RPMI8226 (cell line): ENCODE results near the gene AFTPH.
A peak's percentile ranks its signal among the peaks of the same experiment; 100 is the strongest.

ENCODE experiments used
- DNase-seq: peaks from one replicate; pipeline ENCODE4 v3.0.0-alpha.2; 2015

The AFTPH gene

DNA sequence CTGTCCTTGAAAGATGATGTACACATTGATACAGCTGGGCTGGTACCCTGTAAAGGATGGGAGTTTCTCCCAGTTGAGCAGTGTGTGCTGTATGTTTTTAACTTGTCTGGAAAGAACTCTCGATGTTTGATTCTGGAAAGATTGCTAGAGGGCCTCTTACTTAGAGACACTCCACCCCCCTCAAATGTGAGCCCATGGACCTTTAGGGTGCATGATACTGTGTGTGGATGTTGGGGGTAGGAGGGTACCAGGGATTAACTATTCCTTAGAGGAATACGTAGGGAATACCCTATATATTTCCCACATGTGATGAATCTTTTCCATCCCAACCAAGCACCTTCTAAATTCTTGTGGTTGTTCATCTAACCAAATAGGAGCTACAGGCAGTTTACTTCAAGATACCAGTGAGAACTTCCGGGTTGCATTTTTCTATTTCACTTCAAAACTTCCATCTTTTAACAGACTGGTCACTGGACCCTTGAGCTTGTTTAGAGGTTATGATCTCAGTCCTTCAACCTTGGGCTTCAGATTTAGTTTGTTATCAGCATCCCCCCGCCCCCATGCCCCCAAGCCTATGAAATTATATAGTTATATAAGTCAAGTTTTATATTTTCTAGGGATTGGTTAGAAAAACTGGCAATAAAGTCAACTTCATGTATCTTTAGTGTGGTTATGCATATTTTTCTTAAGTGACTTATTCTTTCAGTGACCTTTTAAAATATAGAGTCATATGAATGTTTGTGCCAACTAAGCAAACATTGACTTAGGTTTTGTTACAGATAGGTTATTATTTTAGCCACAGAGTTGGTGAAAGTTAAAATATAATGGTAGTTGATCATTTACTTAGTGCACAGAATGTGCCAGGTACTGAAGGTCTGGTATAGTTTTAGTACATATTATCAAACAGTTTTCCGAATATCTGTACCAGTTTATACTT, 18.2 kb downstream of the AFTPH start:
- DNase-seq = no peak

DNA sequence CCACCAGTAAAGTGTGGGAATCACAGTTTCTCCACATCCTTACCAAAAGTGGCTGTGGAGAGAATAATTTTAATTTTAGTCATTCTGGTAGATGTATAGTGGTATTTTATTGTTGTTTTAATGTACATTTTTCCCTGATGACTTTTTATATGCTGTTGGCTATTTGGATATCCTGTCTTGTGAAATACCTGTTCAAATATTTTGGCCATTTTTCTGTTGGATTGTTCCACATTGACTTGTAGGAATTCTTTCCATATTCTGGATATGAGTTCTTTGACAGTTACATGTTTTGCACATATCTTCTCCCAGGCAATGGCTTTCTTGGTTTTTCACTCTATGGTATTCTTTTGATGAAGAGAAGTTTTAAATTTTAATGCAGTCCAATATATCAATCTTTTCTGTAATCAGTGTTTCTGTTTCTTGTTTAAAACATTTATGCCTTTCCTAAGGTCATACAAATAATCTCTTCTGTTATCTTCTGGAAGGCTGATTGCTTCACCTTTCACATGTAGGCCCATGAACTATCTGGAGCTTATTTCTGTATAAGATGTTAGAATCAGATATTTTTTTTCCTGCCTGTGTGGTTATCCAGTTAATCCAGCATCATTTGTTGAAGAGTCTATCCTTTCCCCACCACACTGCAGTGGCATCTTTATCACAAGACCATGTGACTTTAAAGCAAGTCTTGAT, 19.0 kb downstream of the AFTPH start:
- DNase-seq = no peak

DNA sequence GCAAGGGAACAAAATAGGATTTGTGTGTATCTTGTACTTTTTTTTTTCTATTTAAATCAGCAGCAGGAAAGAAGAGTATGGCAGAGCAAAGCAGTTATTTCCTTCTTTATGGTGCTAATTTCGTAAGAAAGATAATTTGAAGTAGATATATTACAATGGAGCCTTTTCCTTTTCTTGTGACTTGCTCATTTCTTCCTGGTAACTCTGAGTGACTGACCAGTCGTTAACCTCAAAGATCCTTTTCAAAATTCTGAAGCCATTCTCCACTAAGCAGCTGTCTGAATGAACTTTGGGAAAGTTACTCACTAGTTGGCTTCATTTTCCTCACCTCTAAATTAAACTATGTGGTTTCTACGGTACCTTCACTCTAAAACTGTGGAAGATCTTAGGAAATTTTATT, 24.6 kb downstream of the AFTPH start:
- no peak for DNase-seq

DNA sequence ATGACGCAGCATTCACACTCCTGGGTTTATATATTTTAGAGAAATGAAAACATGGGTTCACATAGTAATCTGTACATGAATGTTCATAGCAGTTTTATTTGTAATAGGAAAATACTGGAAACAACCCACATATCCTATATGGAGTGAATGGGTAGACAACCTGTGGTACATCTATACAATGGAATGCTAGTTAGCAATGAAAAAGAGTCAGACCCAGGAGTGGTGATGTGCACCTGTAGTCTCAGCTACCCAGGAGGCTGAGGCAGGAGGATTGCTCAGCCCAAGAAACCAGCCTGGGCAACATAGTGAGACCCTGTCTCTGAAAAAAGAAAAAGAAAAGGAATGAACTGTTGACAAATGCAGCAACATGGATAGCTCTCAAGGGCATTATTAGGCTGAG, 25.9 kb downstream of the AFTPH start:
- no peak for DNase-seq

DNA sequence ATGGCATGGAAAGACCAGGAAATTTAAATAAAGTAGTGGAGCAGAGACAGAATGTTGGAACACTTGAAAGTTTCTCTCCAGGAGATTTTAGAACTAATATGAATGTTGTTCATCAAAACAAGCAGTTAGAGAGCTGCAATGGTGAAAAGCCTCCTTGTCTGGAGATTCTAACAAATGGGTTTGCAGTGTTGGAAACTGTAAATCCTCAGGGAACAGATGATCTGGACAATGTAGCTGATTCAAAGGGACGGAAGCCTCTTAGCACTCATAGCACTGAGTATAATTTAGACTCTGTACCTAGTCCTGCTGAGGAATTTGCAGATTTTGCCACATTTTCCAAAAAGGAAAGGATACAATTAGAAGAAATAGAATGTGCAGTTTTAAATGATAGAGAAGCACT, 27.7 kb downstream of the AFTPH start:
- DNase-seq = no peak

DNA sequence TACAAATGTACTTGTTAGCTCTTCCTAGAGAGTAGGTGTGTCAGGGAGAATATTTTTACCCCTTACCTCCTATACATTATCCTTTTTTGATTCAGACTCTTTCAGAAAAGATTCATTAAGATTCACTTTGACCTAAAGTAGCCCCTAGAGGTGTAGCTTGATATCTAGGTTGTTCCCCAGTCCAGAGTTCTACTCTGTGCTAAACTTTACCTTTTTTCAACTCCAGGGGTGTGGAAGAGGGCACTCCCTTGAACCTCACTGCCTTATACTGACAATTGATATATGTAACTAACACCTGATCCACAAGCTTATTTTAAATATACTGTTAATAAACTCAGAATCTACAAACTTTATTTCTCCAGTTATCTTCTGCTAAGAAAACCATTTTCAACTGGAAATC, 30.0 kb downstream of the AFTPH start:
- no peak for DNase-seq

DNA sequence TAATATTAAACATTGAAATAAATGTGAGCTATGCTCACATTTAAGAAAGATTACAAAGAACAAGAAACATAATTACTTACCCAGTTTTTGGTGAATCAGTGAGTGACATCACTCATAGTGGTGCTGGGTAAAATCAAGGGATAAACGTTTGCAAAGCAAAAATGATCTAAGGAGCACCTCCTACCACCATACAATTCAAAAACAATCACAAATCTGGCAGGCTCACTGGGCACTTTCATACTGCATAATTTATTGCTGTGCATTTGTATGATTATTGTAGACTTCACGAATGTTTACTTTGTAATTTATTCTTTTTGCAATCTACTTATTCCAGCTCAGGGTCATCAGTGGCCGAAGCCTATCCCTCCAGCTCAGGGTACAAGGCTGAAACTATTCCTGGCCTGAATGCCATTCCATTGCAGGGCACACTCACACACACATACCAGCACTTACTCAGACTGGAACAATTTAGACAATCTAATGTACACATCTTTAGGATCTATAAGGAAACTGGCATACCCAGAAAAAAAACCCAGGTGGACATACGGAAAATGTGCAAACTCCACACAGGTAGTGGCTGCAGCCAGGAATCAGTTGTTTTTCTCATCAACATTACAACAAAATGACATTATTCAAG, 34.4 kb downstream of the AFTPH start:
- DNase-seq = no peak

DNA sequence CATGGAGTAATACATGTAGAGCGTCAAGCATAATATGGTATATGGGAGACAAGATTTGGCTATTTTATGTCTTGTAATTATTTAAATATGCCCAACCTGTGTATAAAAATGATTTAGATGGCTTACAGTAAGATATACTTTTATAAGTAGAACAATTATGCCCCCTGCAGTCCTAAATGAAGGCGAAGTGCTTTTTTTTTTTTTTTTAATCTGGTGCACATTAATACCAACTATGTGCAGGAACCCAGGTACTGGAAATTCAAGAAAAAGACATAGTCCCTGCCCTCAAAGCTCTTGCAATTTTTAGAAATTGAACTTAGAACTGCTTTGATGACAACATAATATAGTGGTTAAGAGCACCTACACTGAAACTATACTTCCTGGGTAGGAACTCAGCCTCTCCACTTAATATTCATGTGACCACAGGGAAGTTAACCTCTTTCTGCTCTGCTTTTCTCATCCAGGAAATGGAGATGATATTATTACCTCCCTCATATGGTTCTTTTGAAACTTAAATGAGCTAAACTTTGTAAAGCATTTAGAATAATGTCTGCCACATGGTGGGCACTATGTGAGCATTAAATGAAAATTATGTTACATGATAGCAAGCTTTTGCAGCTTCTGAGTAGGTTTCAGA, 38.1 kb downstream of the AFTPH start:
- peak; percentile 20 for DNase-seq

DNA sequence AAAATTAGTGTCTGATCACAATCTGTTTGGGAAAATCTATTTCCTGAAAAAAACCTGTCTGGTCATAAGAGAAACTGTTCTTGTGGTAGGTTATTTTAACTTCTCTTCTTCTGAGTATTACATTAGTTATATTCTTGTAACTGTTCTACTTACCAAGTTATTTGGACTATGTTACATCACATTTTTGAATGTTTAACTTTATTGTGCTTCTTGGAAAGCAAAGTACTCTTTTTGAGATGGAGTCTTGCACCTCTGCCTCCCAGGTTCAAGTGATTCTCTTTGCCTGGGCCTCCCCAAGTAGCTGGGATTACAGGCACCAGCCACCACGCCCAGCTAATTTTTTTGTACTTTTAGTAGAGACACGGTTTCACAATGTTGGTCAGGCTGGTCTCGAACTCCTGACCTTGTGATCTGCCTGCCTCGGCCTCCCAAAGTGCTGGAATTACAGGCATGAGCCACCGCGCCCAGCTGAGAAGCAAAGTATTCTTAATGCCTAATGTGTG, 39.4 kb downstream of the AFTPH start:
- no peak for DNase-seq

DNA sequence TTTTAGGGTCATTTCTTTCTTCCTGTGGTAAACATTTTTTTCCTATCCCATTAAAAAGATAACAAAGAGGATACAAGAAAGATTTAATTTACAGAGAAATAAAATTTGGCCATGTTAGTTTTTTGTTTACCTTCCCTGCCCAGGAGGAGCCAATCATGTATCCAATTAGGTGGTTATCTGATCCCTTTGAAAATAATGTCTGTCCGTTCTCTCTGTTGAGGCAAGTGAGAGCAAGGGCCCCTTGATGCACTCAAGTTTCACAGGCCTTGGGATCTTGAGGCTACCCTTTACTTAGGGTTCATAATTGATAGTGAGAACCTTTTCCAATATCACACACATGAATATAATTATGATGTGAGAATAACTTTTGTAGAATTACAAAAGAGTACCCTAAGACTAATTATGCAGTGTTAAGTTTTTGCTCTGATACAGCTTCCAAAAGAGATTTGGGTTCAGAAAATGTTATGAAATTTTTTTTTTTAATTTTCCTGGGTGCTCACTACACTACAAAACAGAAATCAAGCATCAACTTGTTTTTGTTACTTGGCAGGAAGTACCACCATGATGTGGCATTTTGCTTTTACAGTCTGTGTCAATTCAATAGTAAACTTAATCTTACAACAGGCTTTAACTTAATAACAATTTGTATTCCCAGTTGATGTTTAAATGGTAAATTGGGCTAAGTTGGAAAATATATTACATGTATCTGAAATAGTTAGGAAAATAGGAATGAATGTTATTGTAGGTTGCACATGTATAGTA, 42.0 kb downstream of the AFTPH start:
- DNase-seq = no peak

DNA sequence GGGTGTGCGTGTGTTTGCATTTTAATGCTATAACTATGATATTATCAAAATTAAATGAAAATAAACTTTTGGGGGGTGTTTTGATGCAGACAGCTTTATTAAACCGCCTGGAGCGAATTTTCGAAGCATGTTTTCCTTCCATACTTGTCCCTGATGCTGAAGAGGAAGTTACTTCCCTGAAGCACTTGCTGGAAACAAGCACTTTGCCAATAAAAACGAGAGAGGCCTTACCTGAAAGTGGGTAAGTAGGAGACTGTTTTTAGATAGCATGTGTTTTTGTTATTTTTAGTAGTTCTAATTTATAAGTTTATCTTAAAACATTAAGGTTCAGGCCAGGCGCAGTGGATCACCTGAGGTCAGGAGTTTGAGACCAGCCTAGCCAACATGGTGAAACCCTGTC, 43.3 kb downstream of the AFTPH start:
- no peak for DNase-seq

DNA sequence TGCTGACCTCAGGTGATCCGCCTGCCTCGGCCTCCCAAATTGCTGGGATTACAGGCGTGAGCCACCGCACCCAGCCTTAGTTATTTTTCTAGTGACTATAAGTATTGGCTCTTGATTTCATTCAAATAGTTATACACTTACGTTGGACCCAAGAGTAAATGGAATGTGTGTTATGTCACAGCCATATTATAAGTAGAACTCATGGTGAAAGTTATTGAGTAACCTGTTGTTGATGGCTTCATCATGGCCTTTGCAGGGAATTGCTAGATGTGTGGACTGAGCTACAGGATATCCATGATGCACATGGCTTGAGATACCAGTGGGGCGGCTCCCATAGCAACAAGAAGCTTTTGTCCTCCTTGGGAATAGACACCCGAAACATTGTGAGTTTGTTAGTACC, 44.7 kb downstream of the AFTPH start:
- DNase-seq = no peak

DNA sequence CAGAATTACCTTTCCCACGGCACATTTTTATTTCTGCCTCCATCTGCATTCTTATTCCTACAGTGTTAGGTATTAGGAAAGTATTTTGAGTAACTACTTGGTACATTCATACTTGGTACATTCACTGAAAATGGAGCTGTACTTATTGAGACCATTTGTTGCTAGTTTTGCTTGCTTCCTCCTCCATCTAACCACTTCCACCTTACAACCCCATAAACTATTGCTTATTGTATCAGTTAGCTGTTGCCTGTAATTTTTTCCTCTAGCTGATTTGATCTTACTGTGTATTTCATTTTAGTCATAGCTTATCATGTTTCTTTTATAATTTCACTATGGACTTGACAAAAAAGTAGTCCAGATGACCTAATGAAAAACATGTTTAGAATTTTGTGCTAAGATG, 50.7 kb downstream of the AFTPH start:
- DNase-seq = no peak

DNA sequence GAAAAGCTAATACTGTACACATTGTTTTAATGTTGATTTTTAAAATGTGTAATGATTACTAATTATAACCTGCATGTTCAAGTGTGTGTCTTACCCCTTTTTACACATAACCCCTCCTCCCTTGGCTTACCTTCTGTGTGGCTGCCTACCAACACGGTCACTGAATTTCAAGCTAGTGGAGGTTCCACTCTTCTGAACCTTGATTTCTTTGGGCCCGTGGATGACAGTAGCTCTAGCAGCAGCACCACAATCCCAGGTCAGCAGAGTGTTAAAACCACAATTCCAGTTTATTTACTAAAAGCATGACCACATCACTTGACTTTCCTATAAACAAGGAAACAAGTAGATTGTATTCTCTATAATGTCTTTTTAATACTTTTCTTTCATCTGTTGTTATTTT, 56.9 kb downstream of the AFTPH start:
- DNase-seq = no peak

DNA sequence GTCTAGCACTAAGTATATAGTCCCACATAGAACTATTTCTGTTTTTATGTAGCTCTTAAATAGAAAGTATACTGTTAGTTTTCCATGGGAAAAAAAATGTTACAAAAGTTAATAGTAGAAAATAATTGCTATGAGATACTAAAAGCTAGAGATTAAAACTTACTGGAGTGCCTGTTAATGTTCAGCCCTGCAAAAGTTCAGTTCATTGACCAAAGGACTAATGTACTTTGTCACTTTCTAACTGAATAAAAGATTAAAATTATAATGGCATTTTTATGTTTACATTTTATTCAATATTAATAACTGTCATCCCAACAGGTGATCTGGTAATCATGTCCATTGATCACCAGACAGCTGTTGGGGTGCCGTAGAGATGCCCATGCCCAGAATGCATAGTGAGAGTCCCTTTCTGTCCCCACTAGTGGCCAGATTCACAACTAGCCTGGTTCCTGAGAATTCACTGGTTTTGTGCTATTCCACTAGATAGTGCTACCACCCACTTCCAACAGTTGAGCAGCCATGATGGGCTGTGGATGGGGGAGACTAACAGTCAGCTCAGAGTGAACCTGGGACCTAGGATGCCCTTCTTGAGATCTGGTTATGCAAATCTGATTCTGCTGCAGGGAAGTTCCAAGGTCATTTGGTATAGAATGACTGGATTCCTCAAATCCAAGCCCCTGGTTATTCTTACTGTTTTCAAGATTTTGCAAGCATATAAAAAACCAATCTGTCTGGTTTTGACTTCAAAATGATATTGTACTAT, 57.8 kb downstream of the AFTPH start:
- DNase-seq = no peak

DNA sequence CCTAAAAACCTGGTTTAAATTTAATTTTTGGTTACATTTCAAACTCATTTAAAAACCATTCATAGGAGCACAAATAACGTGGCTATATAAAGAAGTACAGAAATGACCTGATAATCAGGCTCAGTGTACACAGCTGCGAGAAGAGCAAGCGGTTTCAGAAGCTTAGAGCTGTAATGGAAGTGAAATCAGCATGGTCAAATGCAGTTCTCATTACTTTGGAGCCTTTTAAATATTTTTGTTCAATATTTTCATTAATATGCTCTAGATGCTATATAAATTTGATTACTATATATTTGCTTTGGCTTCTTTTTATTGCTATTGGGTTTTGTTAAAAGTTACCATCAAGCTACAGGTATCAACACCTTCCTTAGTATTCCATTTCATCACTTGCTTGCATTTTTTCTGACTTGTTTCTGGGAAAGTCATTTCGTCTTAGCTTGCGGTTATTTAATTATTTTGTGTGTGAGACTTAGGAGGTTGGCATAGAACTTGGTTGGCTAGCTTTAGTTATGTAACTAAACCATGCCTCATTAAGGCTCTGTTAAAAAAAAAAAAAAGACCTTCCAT, 58.7 kb downstream of the AFTPH start:
- DNase-seq = no peak

DNA sequence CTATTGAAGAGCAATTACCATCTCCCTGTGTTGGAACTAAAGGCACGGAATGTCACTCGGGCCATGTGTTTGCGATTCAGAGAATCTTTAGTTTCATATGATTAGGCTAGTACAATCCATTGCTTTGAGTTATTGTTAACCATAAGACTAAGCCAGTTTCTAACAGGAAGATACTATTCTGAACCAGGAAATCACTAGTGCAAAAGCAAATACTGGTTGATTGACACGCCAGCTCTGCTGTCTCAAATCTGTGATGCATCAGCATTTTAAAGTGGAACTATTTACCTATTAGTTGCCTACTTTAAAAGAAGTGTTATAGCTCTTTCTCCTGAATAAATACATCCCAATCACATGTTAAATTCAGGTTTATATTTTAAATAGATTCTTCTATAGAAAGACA, 61.9 kb downstream of the AFTPH start:
- no peak for DNase-seq

DNA sequence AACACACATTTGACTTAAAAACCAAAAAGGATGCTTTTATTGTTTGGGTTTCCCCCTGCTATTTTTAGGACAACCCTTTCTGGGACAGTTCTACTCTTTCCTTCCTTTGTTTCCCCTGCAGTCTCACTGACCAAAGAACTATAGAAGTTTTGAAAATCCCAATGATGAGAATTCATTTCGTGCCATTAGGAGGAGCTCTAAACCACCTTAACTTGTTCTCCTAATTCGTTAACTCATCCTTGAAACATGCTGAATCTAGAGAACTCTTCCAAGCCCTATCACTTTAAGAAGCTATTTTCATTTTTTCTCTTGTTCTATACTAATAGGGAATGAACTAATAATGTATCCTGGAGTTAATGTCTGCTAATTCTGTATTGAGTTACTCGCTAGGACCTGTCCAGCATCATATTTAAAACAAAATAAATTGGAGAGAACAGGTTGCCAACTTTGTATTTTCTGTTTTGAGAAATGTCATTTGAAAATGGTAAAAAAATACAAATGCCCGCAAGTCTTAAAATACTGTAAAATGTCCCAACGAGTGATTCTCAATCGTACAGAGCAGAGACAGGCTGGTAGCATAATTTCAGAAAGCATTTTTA, 62.9 kb downstream of the AFTPH start:
- peak; percentile 51 for DNase-seq

DNA sequence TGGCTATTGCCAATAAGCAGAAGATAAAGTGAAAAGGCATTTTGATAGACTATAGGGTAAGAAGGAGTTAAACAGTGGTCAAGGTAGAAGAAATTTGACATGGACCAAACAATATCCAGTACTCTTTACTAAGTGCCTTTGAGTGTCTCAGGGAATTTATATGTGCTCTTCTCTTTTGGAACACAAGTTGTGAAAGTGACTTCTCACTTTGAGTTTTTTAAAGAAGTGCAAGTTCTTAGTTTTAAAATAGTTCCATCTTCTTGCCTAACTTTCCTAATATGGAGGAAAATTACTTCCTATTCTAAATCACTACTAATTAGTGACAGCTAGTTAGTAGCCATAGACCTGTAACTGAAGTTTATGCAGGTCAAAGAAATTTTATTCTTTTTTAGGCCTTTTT, 63.4 kb downstream of the AFTPH start:
- DNase-seq = no peak

DNA sequence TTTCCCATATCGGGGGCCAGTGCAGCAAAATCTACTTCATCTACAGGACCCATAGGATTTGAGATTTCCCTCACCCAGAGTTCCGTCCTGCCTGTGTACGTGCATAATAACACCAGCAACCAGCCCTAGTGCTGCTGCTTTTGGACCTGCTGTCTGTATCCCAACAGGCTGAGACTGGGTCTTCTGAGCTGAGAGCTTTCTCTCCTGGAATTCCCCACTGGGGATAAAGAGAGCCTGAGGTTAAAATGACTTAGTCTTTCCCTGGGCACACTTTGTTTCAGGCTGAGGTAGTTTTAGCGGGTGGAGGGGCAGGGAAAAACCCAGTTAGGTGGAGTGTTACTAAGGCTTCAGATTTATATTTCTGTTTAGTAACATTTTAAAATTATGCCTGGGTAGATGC, 67.1 kb downstream of the AFTPH start:
- DNase-seq = no peak
